ENCODE results near the gene GALR1.
"Not testable (repeated sequence)": the region's sequence is repeated elsewhere in the genome, so short reads cannot be mapped to it uniquely, and the experiment has no call there.

The GALR1 gene

DNA sequence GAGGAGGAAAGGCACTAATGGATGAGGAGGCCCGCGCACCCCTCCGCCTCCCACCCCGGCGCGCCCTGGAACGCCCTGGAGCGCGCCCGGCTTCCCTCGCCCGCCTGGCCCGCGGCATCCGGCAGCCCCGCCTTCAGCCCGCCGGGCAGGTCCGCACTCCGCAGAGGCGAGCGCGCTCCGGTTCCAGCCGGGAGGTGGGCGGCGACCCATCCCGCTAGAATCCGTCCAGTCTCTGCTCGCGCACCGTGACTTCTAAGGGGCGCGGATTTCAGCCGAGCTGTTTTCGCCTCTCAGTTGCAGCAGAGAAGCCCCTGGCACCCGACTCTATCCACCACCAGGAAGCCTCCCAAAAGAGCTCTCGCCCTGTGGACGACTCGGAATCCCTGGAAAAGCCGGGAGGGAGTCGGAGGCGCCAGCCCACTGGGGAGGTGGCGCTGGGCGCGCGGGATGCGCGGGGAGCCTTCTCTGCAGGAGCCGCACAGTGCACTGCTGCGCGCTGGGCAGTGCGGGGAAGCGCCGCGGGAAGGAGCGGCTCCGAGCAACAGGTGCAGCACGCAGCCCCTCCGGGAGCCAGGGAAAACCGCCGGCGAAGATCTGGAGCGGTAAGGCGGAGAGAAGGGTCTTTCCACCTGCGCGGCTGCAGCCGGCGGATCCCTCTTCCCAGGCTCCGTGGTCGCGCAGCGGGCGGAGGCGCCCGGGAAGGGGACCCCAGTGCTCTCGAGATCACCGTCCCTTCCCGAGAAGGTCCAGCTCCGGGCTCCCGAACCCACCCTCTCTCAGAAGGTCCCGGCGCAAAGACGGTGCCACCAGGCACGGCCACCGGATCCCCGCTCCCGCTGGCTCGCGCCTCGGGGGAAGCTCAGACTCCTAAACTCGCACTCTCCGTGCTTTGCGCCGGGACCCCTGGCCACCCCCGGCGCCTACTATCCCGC lies at the start of gene GALR1:
TSS of gene GALR1 (plus strand) at position 280 of the 932 bp plus-strand sequence. CDS start 701 bp downstream, outside the sequence.
- no peak for DNase-seq

- DNase-seq: no peak
These were observed 48.1 kb upstream of the GALR1 start for GRCh38 chr18:77201506-77201905.

DNA sequence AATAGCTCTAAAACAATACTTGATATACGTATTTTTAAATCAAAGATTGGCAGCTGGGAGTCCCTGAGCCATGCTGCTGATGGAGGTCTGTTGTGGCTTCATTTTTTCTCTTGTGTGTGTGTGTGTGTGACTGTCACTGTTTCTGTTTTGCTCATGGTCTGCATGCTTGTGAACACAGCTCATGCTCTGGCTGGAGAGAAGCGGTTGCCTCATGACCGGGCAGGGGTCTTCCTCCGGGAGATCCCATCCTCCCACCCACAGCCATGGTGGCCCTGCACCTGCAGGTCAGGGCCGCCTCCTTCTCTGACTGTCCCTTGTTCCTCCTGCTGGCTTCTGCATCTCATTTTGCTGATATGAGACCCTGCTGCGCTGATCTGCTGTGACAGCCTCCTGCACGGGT lies 47.3 kb upstream of the GALR1 start:
- no peak for DNase-seq

DNA sequence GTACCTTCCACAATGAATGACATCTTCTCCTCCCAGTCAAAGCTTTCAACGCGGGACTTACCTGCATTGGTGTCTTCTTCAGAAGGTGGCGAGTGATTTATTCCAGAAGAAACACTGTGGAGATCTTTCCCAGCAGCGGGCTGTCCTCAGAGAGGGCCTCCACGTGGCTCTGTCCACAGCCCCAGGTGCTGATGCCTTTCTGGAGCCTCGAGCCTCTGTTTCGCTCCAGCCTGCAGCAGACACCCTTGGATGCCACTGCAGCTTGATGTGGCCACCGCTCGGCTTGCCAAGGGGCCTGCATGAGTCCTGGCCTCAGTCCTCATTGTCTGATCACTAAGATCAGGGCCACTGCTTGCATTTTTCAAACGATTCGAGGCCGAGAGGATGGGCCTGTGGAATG lies 46.6 kb upstream of the GALR1 start:
- DNase-seq: no peak

DNA sequence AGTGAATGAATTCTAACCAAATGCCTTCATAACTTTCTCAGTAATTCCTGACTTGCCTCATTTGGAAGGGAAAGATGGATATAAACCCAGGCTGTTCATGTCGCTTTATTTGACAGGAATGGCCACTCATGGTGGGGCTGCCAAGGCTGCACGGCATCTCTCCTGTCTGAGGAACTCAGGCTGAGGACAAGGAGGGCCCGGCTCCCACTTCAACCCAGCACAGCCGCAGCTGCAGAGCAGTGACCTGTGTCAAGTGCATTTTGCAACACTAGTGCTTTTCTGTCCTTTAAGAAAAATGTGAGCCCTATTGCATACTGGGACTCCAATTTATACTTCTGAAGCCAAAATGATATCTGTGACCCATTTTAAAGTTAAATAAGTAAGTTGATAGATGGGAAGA lies 45.8 kb upstream of the GALR1 start:
- DNase-seq: no peak

GRCh38 chr18:77205769-77206168 lies 43.9 kb upstream of the GALR1 start:
- no peak for DNase-seq

- DNase-seq: peak; percentile 61
These were observed 42.8 kb upstream of the GALR1 start for GRCh38 chr18:77206676-77207374.

DNA sequence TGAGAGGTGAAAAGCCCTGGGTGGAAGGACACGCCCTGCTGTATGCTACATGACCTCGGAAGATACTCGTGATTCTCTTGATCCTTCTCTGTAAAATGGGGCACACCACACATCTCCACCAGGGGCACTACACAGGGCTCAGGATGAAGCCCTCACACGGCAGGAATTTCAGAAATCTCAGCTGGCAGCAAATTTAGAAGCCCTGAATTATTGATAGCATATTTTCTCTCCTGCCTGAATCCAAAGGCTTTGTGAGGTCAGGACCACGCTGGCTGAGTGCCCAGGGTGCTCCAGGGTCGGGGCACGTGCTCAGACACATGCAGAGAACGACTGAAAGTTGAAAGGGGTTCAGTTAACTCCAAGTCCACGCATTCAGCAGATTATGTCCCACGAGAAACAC lies 42.1 kb upstream of the GALR1 start:
- DNase-seq: peak; percentile 78

GRCh38 chr18:77208964-77209363 lies 40.7 kb upstream of the GALR1 start:
- DNase-seq: no peak

DNA sequence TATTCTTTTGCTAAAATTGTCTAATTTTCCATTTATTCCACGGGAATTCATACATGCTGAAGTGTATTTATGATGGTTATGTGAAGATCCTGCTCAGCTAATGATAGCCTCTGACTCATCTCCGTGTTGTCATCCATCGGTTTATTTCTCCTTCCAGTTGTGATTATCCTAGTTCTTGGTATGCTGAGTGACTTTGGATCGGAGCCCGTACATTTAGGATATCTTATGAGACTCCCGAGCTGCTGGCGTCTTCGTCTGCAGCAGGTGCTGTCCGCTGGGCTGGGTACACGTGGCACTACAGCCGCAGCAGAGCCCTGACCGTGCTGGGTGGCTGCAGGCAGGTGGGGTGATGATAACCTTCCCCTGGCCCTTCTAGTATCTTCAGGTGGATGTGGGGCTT lies 40.1 kb upstream of the GALR1 start:
- no peak for DNase-seq

GRCh38 chr18:77210249-77210648 lies 39.4 kb upstream of the GALR1 start:
- DNase-seq: no peak

GRCh38 chr18:77218642-77219041 lies 31.0 kb upstream of the GALR1 start:
- no peak for DNase-seq

DNA sequence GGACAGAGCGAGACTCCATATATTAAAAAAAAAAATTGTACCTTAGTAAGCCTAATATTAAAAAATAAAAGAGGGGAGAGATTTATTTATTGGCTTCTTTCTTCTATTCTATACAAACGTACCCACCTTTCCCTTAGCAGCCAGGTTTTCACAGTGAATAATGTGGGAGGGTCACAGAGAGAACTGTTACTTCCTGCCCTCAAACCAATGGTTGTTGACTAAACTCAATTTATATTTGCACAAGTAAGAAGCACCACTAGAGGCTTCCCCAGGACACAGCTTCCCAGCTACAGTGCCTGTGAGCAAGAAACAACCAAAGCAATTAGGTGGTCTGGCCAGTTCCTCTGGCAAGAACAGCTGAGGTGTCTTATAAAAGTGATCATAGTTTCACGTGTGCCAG lies 28.9 kb upstream of the GALR1 start:
- no peak for DNase-seq

GRCh38 chr18:77222464-77222863 lies 27.2 kb upstream of the GALR1 start:
- peak; percentile 29 for DNase-seq

DNA sequence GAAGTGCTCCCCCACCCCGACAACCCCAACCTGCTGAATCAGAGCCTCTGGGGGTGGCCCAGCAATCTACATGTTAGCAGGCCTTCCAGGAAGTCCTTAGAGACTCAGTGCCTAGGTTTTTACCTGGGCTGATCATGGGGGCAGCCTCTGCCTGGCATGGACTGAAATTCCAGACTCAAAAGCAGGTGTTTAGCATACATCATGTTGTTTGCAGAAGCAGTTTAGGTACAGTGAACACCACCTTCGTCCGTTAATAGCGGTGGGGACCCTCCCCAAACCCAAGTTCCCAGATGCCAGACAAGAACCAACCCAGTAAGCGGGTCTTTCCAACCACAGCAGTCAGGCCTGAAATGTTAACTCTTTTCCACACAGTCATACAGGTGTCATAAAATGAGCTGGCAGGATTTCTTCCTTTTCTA lies 26.4 kb upstream of the GALR1 start:
- DNase-seq: no peak

DNA sequence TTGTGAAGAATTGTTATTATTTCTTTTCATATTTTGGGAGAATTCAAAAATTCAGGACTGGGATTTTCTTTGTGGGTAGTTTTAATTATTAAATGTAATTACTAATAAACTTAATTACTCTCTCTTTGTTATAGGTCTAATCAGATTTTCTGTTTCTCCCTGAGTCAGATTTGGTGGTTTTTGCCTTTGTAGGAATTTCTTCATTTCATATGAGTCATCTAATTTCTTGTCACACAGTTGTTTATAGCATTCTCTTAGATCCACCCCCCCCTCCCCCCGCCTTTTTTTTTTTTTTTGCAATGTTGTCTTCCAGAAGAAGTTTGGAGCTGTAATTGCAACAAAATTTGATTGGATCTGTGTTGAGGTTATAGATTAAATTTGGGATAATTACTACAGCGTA lies 26.0 kb upstream of the GALR1 start:
- no peak for DNase-seq

GRCh38 chr18:77230645-77231044 lies 19.0 kb upstream of the GALR1 start:
- no peak for DNase-seq

DNA sequence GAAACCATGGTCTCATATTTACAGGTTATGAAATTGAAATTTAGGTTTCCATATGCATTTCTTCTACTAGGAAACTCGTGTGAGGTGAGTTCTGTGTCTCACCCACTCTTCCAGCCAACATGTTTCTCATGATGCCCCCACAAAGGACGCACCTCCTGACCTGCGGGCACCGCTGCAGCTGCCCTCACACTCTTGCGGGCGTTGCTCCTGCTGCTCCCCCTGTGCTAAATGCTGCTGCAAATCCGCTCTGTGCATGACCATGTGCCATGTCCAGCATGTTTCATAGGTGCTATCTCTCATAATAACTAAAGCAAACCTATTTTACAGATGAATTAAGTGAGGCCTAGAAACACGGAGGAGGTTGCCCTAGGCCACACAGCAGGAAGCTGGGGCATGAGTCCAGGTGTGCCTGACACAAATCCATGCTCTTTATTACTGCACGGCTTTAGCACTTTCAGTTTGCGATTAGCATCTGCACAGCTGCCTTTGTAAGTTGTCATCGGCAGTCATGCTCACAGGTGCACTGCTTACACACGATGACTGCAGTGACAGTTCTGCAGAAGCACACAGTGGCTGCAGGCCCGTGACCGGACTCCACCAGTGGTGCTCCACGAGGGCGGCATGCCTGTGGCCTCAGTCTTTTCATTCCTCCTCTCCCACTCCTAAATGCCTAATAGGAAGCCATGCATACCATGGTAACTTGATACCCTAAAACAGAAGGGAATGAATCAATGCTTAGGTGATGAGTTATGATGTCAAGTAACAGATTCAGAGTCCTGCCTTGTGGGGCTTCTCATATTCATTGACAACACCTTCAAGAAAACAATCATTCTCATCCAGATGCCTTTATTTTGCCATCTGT lies 14.9 kb upstream of the GALR1 start:
- peak; percentile 9 for DNase-seq

DNA sequence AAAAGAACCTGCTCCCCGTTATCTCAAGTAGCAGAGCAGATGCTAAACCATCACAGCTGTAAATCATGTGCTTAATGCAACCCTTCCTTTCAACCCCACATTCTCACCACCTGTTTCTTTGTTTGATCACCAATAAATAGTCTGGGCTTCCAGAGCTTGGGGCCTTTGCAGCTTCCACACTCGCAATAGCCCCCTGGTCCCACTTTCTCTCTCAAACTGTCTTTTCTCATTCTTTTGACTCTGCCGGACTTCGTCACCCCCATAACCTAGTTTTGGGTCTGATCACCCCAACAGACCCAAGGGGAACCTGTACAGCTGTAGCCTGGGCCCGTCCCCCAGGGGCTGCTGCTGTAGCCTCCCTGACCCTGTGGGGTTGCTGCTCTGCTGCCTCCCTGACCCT lies 10.4 kb upstream of the GALR1 start:
- DNase-seq: not testable (repeated sequence)

GRCh38 chr18:77248873-77249568 lies 627 bp upstream of the GALR1 start:
- DNase-seq: no peak

DNA sequence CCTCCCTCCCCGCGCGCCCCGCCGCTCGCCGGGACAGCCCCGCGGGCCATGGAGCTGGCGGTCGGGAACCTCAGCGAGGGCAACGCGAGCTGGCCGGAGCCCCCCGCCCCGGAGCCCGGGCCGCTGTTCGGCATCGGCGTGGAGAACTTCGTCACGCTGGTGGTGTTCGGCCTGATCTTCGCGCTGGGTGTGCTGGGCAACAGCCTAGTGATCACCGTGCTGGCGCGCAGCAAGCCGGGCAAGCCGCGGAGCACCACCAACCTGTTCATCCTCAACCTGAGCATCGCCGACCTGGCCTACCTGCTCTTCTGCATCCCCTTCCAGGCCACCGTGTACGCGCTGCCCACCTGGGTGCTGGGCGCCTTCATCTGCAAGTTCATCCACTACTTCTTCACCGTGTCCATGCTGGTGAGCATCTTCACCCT lies 865 bp downstream of the GALR1 start:
- DNase-seq: no peak

DNA sequence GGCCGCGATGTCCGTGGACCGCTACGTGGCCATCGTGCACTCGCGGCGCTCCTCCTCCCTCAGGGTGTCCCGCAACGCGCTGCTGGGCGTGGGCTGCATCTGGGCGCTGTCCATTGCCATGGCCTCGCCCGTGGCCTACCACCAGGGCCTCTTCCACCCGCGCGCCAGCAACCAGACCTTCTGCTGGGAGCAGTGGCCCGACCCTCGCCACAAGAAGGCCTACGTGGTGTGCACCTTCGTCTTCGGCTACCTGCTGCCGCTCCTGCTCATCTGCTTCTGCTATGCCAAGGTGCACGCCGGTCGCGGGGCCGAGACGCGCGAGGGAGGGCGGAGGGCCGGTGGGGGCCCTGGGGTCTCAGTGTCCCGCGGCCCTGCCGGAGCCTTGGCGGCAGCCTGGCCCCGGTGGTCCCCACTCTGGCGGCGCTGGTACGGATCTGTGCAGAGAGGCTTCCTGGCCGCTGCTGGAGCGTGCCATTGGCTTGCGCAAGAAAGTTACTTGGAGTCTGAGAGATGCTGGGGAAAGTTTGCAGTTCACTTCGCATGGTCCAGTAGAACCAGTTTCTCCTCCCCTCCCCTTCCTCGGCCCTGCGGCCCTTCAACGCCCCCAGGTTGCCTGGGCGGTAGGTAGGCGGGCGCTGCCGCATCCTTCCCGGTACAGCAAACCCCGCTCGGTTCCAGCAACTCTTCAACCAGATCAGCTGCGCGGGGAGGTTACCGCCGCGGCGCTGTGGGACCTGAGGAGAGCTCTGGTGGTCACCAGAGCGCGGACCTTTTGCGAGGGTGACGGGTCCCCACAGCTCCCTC lies 1.5 kb downstream of the GALR1 start:
- no peak for DNase-seq

All from DMS 273 treated with DMSO at 0.1 percent for 48 hours (cell line).